Measurements from ENCODE around the gene ENDOU.

Gene ENDOU

GRCh38 chr12:47745485-47746041, 20.3 kb upstream of the ENDOU start:
- no peak for DNase-seq (ENCODE audit: low read depth in 1 of 2, low spot score in 1 of 2)
- in situ Hi-C loops (cut with HindIII; ENCODE audit: low pct_unique_long_range_greater_than_20kb, low sequenced_read_pairs), result no loop called here

GRCh38 chr12:47744778-47745436, 19.6 kb upstream of the ENDOU start:
- no peak for TF ChIP-seq JUND (IDR thresholded peaks at IDR 0.05; ENCODE audit: low read depth)
- DNase-seq (ENCODE audit: low read depth in 1 of 2, low spot score in 1 of 2), result no peak
- in situ Hi-C loops (cut with HindIII; ENCODE audit: low pct_unique_long_range_greater_than_20kb, low sequenced_read_pairs), result no loop called here

More at GRCh38 chr12:47745485-47746041, 20.3 kb upstream of the ENDOU start:
- no peak for TF ChIP-seq JUND (IDR thresholded peaks at IDR 0.05; ENCODE audit: low read depth)

- in situ Hi-C loops (cut with HindIII; ENCODE audit: low pct_unique_long_range_greater_than_20kb, low sequenced_read_pairs), result no loop called here
These were observed 18.8 kb upstream of the ENDOU start for GRCh38 chr12:47744005-47744651.

GRCh38 chr12:47743311-47743860, 18.1 kb upstream of the ENDOU start:
- TF ChIP-seq JUND (IDR thresholded peaks at IDR 0.05; ENCODE audit: low read depth), result no peak
- in situ Hi-C loops (cut with HindIII; ENCODE audit: low pct_unique_long_range_greater_than_20kb, low sequenced_read_pairs), result no loop called here
- DNase-seq (ENCODE audit: low read depth in 1 of 2, low spot score in 1 of 2), result no peak

More at GRCh38 chr12:47744005-47744651, 18.8 kb upstream of the ENDOU start:
- TF ChIP-seq JUND (IDR thresholded peaks at IDR 0.05; ENCODE audit: low read depth), result no peak
- peak; percentile 93 to 96 for DNase-seq (ENCODE audit: low read depth in 1 of 2, low spot score in 1 of 2)

GRCh38 chr12:47742253-47742825, 17.0 kb upstream of the ENDOU start:
- DNase-seq (ENCODE audit: low read depth in 1 of 2, low spot score in 1 of 2), result peak in 1 of 2 experiments; percentile 71
- TF ChIP-seq JUND (IDR thresholded peaks at IDR 0.05; ENCODE audit: low read depth), result no peak
- in situ Hi-C loops (cut with HindIII; ENCODE audit: low pct_unique_long_range_greater_than_20kb, low sequenced_read_pairs), result no loop called here

GRCh38 chr12:47741340-47741703, 16.0 kb upstream of the ENDOU start:
- no peak for TF ChIP-seq JUND (IDR thresholded peaks at IDR 0.05; ENCODE audit: low read depth)
- in situ Hi-C loops (cut with HindIII; ENCODE audit: low pct_unique_long_range_greater_than_20kb, low sequenced_read_pairs), result no loop called here
- DNase-seq (ENCODE audit: low read depth in 1 of 2, low spot score in 1 of 2), result no peak

GRCh38 chr12:47740606-47741339, 15.5 kb upstream of the ENDOU start:
- TF ChIP-seq JUND (IDR thresholded peaks at IDR 0.05; ENCODE audit: low read depth), result no peak
- in situ Hi-C loops (cut with HindIII; ENCODE audit: low pct_unique_long_range_greater_than_20kb, low sequenced_read_pairs), result no loop called here
- DNase-seq (ENCODE audit: low read depth in 1 of 2, low spot score in 1 of 2), result no peak

- DNase-seq (ENCODE audit: low read depth in 1 of 2, low spot score in 1 of 2), result no peak
- no peak for TF ChIP-seq JUND (IDR thresholded peaks at IDR 0.05; ENCODE audit: low read depth)
- in situ Hi-C loops (cut with HindIII; ENCODE audit: low pct_unique_long_range_greater_than_20kb, low sequenced_read_pairs), result no loop called here
These were observed 14.7 kb upstream of the ENDOU start for GRCh38 chr12:47739979-47740378.

- DNase-seq (ENCODE audit: low read depth in 1 of 2, low spot score in 1 of 2), result no peak
- TF ChIP-seq JUND (IDR thresholded peaks at IDR 0.05; ENCODE audit: low read depth), result no peak
- in situ Hi-C loops (cut with HindIII; ENCODE audit: low pct_unique_long_range_greater_than_20kb, low sequenced_read_pairs), result no loop called here
These were observed 14.0 kb upstream of the ENDOU start for GRCh38 chr12:47739297-47739696.

GRCh38 chr12:47737936-47738594, 12.8 kb upstream of the ENDOU start:
- no peak for TF ChIP-seq JUND (IDR thresholded peaks at IDR 0.05; ENCODE audit: low read depth)
- no peak for DNase-seq (ENCODE audit: low read depth in 1 of 2, low spot score in 1 of 2)
- in situ Hi-C loops (cut with HindIII; ENCODE audit: low pct_unique_long_range_greater_than_20kb, low sequenced_read_pairs), result no loop called here

- in situ Hi-C loops (cut with HindIII; ENCODE audit: low pct_unique_long_range_greater_than_20kb, low sequenced_read_pairs), result no loop called here
- no peak for DNase-seq (ENCODE audit: low read depth in 1 of 2, low spot score in 1 of 2)
- no peak for TF ChIP-seq JUND (IDR thresholded peaks at IDR 0.05; ENCODE audit: low read depth)
These were observed 11.8 kb upstream of the ENDOU start for GRCh38 chr12:47736877-47737676.
